ENCODE results near the gene GFI1B. TPM values are rescaled to one million over a fixed set of nuclear protein-coding genes. Genes with fewer than 3 reads are reported as not detected.
A peak's percentile ranks its signal among the peaks of the same experiment; 100 is the strongest.

GFI1B gene
- total and polyA plus RNA-seq, 2 of the 13 experiments (the other 11 are each of a cell fraction or from before 2014, with no cell fraction given), result 0.15 to 0.51 TPM

GRCh38 chr9:133030317-133031129 lies 52.0 kb downstream of the GFI1B start, which contains the start of gene GTF3C5:
GTF3C5 (plus strand) TSS chr9:133030997; CDS start chr9:133031012, 15 bp downstream.
- peak within 1 kb of the TSS; percentile 93 for H3K9ac ChIP-seq (ENCODE audit: insufficient read depth, low read depth, low read length)
- H2AFZ ChIP-seq (ENCODE audit: low read length), result peak within 1 kb of the TSS; percentile 87
- peaks cover 4% of the 10 kb centered on the region; the same call in 1 of the 2 replicates for H4K20me1 ChIP-seq (ENCODE audit: insufficient read depth, low read length)
- H3K27me3 ChIP-seq (ENCODE audit: control insufficient read depth in 1 of 2, insufficient read depth in 2 of 2, low read length in 2 of 2), result no peaks in the 10 kb centered on the region; a peak in 1 of 5 replicates
- WGBS (ENCODE audit: low lambda C conversion rate), result 0% methylated on average over 10 of the region's 63 CpGs
- H3K36me3 ChIP-seq (replicated peaks in 1 of 2; ENCODE audit: control insufficient read depth in 1 of 2, insufficient read depth in 2 of 2, low read length in 2 of 2), result peaks cover 2 to 10% of the 10 kb centered on the region in 2 experiments; a peak in 4 of 5 replicates
- in situ Hi-C loops (cut with HindIII; ENCODE audit: extremely low pct_ligation_motif_present, low pct_unique_long_range_greater_than_20kb), result no loop called here
- ChIA-PET POLR2A (interaction anchor here (0.6 to 2.3 kb wide), 36 partner anchors 9 to 1134 kb away, joined by 3 to 27 read pairs (median 4); partner anchors contain the start of genes CACFD1, DDX31, GTF3C4 and SETX), CTCF (ENCODE audit: low intra/inter-chr PET ratio, low total read pairs) (no interaction called here)
- FAIRE-seq (peak; percentile 98), ATAC-seq (peak; percentile 98), DNase-seq (ENCODE audit: low spot score) (peak; percentile 99)
- no peaks in the 10 kb centered on the region for H3K9me3 ChIP-seq (ENCODE audit: low read length)
- peak within 1 kb of the TSS; percentile 95 to 99 (median 99) for H3K4me3 ChIP-seq (replicated peaks in 1 of 3; ENCODE audit: insufficient read depth in 1 of 3, low read depth in 2 of 3, low read length in 3 of 3)
- peak within 1 kb of the TSS; percentile 95 for H3K4me2 ChIP-seq (ENCODE audit: low read depth, low read length)
- peaks cover 42% of the 10 kb centered on the region for H3K4me1 ChIP-seq (ENCODE audit: insufficient read depth, low read length)
- TSS peak; percentile 65 for BruUV-seq (replicated peaks)
- intact Hi-C loops (cut with micrococcal nuclease; ENCODE audit: unreplicated experiment), result no loop called here
- peak within 1 kb of the TSS; percentile 85 for H3K27ac ChIP-seq (ENCODE audit: extremely low read length, insufficient read depth, low read length)
- peaks cover 49% of the 10 kb centered on the region for H3K79me2 ChIP-seq (ENCODE audit: insufficient read depth, low read length)
- peak; percentile 39; the same call in 1 of the 2 replicates for TF ChIP-seq FOSL2 (CRISPR knock-in tag; IDR thresholded peaks at IDR 0.05)
- TF ChIP-seq NONO (IDR thresholded peaks at IDR 0.05), result no peak
- peak; percentile 90 for TF ChIP-seq NONO (CRISPR knock-in tag; conservative IDR thresholded peaks at IDR 0.05)
- no peak for TF ChIP-seq ZNF674 (CRISPR knock-in tag; IDR thresholded peaks at IDR 0.05; ENCODE audit: low read depth)
- 0 out of 2 replicates have a peak, but pooled peaks have one; percentile 39 for TF ChIP-seq ZNF598 (CRISPR knock-in tag; IDR thresholded peaks at IDR 0.05; ENCODE audit: borderline replicate concordance)
- no peak for TF ChIP-seq FOXA1 (IDR thresholded peaks at IDR 0.05)
- TF ChIP-seq FOXA1 (CRISPR knock-in tag; IDR thresholded peaks at IDR 0.05), result no peak
- TF ChIP-seq TBL1XR1 (IDR thresholded peaks at IDR 0.05; ENCODE audit: borderline replicate concordance, low read length, partially characterized antibody), result peak; percentile 17
- TF ChIP-seq NBN (conservative IDR thresholded peaks at IDR 0.05), result no peak
- TF ChIP-seq KLF9 (CRISPR knock-in tag; IDR thresholded peaks at IDR 0.05; ENCODE audit: low read depth), result no peak
- TF ChIP-seq NR0B2 (CRISPR knock-in tag; IDR thresholded peaks at IDR 0.05), result no peak; the same call in 1 of the 2 replicates
- TF ChIP-seq ZBTB8A (CRISPR knock-in tag; IDR thresholded peaks at IDR 0.05; ENCODE audit: borderline replicate concordance, low read depth), result no peak
- TF ChIP-seq SMAD1 (CRISPR knock-in tag; IDR thresholded peaks at IDR 0.05; ENCODE audit: borderline replicate concordance, low read depth), result no peak
- TF ChIP-seq TCF7L2 (IDR thresholded peaks at IDR 0.05; ENCODE audit: low read depth, low read length), result no peak
- no peak for TF ChIP-seq ESRRA (CRISPR knock-in tag; IDR thresholded peaks at IDR 0.05; ENCODE audit: low read depth)
- 0 out of 2 replicates have a peak, but pooled peaks have one; percentile 42 for TF ChIP-seq BCL3 (CRISPR knock-in tag; IDR thresholded peaks at IDR 0.05)
- TF ChIP-seq JUNB (CRISPR knock-in tag; IDR thresholded peaks at IDR 0.05; ENCODE audit: borderline replicate concordance), result peak; percentile 47; the same call in 1 of the 2 replicates
- peak; percentile 95 for TF ChIP-seq SRSF1 (optimal IDR thresholded peaks at IDR 0.05; ENCODE audit: low read depth, low read length)
- no peak for TF ChIP-seq ZNF800 (CRISPR knock-in tag; IDR thresholded peaks at IDR 0.05)
- TF ChIP-seq SRSF9 (IDR thresholded peaks at IDR 0.05; ENCODE audit: borderline replicate concordance, insufficient read depth, low read depth, low read length, poor library complexity, severe bottlenecking), result no peak

Measured in HepG2 (cell line).